ENCODE measurements around the gene TEX52. TPM values are rescaled to one million over a fixed set of nuclear protein-coding genes. Genes with fewer than 3 reads are reported as not detected.
"Not testable (repeated sequence)": the region's sequence is repeated elsewhere in the genome, so short reads cannot be mapped to it uniquely, and the experiment has no call there.

The TEX52 gene
- total RNA-seq, 3 donors from 2014 or later: not detected

DNA sequence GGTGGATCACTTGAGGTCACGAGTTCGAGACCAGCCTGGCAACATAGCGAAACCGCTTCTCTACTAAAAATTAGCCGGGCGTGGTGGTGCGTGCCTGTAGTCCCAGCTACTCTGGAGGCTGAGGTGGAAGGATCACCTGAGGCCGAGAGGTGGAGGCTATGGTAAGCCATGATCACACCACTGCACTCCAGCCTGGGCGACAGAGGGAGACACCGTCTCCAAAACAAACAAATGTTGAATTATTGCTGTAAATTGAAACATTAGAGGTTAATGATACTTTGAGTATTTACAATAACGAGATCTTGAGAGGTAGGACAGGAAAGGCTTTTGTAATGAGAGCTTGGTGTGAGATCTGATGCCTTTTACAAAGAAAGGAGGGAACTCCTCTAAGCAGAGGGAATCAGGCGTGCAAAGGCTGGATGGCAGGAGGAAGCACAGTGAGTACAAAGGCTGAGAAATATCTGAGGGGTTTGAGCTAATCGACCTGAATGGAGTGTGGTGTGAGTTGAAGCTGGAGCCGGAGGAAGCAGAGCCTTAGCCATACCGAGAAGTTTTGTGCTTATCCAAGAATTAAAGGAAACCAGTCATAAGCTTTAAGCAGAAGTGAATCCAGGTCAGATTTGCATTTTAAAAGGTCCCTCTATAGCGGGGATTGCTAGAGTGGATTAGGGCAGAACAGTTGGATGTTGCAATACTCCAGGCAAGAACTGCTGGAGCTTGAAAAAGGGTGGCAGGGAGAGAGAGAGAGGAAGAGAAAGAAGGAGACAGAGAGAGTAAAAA is 21.3 kb upstream of the TEX52 start:
- Histone ChIP-seq H3K4me1 (ENCODE audit: low read depth) (peaks cover 8% of the 10 kb centered on the region), H3K4me3 (no peak overlapping the region), H3K36me3 (ENCODE audit: low read depth) (no peaks in the 10 kb centered on the region), H3K9me3 (no peaks in the 10 kb centered on the region)
- ATAC-seq (no peak), DNase-seq (no peak)
- intact Hi-C loops (cut with DNase I, micrococcal nuclease): no loop called here
- TF ChIP-seq, protein P1, sequence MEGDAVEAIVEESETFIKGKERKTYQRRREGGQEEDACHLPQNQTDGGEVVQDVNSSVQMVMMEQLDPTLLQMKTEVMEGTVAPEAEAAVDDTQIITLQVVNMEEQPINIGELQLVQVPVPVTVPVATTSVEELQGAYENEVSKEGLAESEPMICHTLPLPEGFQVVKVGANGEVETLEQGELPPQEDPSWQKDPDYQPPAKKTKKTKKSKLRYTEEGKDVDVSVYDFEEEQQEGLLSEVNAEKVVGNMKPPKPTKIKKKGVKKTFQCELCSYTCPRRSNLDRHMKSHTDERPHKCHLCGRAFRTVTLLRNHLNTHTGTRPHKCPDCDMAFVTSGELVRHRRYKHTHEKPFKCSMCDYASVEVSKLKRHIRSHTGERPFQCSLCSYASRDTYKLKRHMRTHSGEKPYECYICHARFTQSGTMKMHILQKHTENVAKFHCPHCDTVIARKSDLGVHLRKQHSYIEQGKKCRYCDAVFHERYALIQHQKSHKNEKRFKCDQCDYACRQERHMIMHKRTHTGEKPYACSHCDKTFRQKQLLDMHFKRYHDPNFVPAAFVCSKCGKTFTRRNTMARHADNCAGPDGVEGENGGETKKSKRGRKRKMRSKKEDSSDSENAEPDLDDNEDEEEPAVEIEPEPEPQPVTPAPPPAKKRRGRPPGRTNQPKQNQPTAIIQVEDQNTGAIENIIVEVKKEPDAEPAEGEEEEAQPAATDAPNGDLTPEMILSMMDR (IDR thresholded peaks at IDR 0.05): no peak

DNA sequence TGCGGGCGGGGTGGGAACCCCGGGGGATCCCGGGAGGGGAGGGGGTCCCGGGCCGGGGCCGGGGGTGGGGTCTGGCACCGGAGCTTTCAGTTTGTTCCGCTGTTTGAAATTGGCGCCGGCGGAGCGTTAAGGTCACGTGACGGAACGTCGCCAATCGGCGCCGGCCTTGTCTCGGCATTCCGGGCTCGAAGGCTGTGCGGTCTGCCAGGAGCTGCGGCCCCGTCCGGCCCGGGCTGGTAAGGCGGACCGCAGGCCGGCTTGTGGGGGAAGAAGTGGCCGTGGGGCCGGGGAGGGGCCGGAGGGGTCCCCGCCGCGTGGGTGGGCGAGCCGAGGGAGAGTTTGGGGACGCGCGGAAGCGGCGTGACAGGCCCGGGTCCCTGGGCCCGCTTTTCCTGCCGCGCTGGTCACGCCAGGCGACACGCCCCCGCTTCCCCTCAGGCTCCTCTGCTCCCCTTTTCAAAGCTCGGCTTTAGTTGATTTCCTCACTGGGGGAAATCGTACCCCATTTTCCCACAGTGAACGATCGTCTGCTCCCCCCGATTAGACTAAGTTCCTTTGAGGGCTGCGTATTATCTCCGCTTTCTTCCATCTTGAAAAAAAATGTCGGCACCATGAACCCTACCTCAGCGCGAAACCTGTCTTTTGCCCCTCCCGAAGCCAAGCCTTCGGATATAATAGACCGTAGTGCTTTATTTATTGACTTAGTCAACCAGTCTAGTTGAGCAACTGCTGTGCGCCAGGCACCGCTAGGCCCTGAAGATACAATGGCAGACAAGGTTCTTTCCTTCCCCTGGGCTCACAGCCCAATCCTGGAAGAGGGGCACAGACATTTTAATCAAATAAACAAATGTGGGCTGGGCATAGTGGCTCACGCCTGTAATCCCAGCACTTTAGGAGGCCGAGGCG is 20.5 kb upstream of the TEX52 start, which contains the start of the genes FOXM1 and RHNO1:
Gene FOXM1, minus strand, starts transcription at position 128 of the 906 bp plus-strand sequence. CDS start 2,696 bp downstream, outside the sequence.
Gene RHNO1, plus strand, starts transcription at position 177 of the 906 bp plus-strand sequence. CDS start 8,144 bp downstream, outside the sequence.
- Histone ChIP-seq H3K4me1 (ENCODE audit: low read depth) (peaks cover 8% of the 10 kb centered on the region), H3K4me3 (peak within 1 kb of the TSS; percentile 66), H3K36me3 (ENCODE audit: low read depth) (no peaks in the 10 kb centered on the region), H3K9me3 (no peaks in the 10 kb centered on the region)
- ATAC-seq (peak; percentile 94), DNase-seq (peak; percentile 93 to 94 (median 94))
- intact Hi-C loops (cut with DNase I, micrococcal nuclease): no loop called here
- TF ChIP-seq, protein P1 (IDR thresholded peaks at IDR 0.05): no peak

DNA sequence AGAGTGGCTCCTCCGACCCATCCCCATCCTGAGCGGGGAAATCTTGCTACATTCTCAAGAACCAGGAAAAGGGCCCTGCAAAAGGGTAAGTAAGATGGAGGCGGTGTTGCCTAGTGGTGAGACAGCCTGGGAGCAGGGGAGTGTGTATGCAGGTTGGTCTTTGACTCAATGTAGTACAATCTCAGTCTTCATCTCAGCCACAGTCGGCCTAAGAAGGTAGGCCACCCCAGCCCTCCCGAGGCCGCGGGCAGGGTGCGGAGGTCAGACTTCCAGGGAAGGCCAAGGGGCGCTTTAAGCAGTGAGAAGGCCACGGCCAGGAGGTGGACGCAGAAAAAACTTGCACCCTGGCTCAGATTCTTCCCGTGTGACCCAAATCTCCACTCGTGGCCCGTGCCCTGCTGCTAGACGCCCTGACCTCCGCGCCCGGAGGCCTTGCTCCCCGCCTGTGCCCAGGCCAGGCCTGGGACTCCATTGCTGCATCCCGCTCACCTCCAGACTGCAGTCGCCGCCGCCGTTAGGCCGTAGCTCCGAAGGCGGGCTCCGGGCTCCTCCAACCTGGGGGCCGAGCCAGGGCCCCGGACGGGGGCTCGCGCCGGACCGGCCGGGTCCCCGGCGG is 19.7 kb upstream of the TEX52 start:
- Histone ChIP-seq H3K4me3 (peak overlapping the region; percentile 66), H3K9me3 (no peaks in the 10 kb centered on the region), H3K4me1 (ENCODE audit: low read depth) (peaks cover 8% of the 10 kb centered on the region), H3K36me3 (ENCODE audit: low read depth) (no peaks in the 10 kb centered on the region)
- no peak for DNase-seq
- intact Hi-C loops (cut with DNase I, micrococcal nuclease): no loop called here
- TF ChIP-seq, protein P1 (IDR thresholded peaks at IDR 0.05): no peak
- peak; percentile 74 for ATAC-seq

DNA sequence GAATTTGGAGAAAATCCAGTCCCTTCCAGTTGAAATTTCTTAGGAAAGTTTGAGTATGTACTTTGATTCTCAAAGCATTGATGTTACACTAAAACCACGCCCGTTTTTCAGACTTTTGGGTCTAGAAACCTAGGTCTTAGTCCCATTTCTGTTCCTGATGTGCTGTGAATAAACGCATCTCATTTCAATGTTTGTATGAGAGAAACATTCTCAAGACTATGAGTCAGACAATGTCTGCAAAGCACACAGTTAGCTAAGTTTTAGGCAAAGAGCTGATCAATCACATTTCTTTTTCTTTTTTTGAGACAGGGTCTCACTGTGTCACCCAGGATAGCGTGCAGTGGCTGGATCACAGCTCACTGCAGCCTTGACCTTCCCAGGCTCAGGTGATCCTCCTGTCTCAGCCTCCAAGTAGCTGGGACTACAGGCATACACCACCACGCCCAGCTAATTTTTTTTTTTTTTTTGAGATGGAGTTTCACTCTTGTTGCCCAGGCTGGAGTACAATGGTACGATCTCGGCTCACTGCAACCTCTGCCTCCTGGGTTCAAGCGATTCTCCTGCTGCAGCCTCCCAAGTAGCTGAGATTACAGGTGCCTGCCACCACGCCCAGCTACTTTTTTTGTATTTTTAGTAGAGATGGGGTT is 12.3 kb upstream of the TEX52 start:
- intact Hi-C loops (cut with DNase I, micrococcal nuclease); H3K4me1 ChIP-seq (ENCODE audit: low read depth); ATAC-seq; H3K36me3 ChIP-seq (ENCODE audit: low read depth); DNase-seq; H3K9me3 ChIP-seq; H3K4me3 ChIP-seq: not testable (repeated sequence)

DNA sequence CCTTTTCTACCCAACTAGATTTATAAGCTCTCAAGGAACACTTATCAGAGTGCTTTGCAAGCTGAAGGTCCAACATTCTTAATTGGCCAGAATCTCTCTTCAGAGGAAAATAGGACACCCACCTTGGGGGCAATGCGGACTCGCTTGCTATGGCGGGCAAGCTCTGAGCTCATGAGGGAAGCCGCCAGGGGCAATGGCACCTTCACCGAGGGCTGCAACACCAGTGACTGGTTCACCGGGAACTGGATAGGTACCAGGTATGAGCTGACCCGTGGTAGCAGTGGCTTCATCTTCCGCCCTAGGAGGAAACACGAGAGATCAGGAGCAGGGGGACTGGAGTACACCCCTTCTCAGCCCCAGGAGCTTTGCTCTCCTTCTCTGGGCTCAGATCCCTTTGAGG is 7.4 kb upstream of the TEX52 start:
- Histone ChIP-seq H3K4me3 (no peak overlapping the region), H3K4me1 (ENCODE audit: low read depth) (no peaks in the 10 kb centered on the region), H3K36me3 (ENCODE audit: low read depth) (no peaks in the 10 kb centered on the region), H3K9me3 (no peaks in the 10 kb centered on the region)
- intact Hi-C loops (cut with DNase I, micrococcal nuclease): no loop called here
- TF ChIP-seq, protein P1 (IDR thresholded peaks at IDR 0.05): no peak
- DNase-seq: no peak
- no peak for ATAC-seq

DNA sequence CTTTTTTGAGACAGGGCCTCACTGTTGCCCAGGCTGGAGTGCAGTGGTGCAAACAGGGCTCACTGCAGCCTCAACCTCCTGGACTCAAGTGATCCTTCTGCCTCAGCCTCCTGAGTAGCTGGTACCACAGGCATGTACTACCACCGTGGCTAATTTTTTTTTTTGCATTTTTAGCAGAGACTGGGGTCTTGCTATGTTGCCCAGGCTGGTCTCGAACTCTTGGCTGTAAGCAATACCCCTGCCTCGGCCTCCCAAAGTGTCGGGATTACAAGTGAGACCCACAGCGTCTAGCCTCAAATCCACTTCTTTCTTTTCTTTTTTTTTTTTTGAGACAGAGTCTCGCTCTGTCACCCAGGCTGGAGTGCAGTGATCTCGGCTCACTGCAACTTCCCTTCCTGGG is 6.6 kb upstream of the TEX52 start:
- H3K36me3 ChIP-seq (ENCODE audit: low read depth); ATAC-seq; intact Hi-C loops (cut with DNase I, micrococcal nuclease); H3K4me1 ChIP-seq (ENCODE audit: low read depth); H3K4me3 ChIP-seq; DNase-seq; H3K9me3 ChIP-seq: not testable (repeated sequence)

Measured in mucosa of descending colon (tissue), 3 donors.